Right lung (tissue), 5 donors: ENCODE data around the gene C16orf78. TPM values are rescaled to one million over a fixed set of nuclear protein-coding genes. Genes with fewer than 3 reads are reported as not detected.
"Not testable (repeated sequence)": the region's sequence is repeated elsewhere in the genome, so short reads cannot be mapped to it uniquely, and the experiment has no call there.

Experiments used
- DNase-seq, 2 donors: peaks; one replicate each; pipeline ENCODE4 v3.0.0-alpha.2; 2013
- polyA plus RNA-seq, 5 donors: library from polyadenylated mRNA; unstranded; fragments of 120-200 nt; gene quantifications; one replicate each; pipeline versions ENCODE4 v1.2.1 to v1.2.3, GENCODE V29; 2013; ENCODE audit warnings: inconsistent platforms in 1 of 5, low replicate concordance in 1 of 5; ENCODE audit not compliant: insufficient read length in 5 of 5, insufficient read depth in 1 of 5

The C16orf78 gene
- polyA plus RNA-seq, 5 donors: 0.14 to 0.17 (median 0.15) TPM; not detected in 2

DNA sequence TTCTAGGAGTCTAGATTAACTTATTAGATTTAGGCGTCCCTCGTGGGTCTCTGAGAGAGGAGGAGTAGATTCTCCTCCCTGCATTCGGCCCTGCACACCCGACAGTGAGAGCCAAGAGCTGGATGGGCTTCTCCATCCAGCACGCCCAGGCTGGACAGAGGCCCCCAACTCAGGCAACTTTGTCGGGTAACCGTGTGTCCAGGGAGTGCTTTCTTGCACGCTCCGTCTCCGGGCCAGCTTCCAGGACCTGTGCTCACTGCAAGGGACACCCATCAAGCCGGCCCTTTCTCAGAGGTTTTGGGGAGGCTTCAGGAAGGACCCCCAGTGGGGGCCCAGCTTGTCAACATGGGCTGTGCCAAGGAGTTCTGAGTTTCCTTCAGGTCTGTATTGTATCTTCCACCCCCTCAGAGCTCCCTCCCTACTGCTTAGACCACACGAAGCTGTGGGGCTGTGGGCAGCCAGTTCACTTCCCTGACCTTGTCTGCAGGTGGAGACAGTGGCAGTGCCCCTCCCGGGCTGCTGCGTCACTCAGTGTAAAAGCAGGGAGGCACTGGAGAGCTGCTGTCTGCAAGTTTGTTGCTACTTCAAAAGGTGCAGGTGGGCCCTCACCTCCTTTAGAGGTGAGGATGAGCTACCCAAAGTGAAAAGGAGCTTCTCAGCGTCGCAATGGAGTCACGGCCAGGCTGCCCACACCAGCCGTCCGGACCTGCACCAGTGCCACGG lies 24.0 kb upstream of the C16orf78 start:
- DNase-seq: no peak

DNA sequence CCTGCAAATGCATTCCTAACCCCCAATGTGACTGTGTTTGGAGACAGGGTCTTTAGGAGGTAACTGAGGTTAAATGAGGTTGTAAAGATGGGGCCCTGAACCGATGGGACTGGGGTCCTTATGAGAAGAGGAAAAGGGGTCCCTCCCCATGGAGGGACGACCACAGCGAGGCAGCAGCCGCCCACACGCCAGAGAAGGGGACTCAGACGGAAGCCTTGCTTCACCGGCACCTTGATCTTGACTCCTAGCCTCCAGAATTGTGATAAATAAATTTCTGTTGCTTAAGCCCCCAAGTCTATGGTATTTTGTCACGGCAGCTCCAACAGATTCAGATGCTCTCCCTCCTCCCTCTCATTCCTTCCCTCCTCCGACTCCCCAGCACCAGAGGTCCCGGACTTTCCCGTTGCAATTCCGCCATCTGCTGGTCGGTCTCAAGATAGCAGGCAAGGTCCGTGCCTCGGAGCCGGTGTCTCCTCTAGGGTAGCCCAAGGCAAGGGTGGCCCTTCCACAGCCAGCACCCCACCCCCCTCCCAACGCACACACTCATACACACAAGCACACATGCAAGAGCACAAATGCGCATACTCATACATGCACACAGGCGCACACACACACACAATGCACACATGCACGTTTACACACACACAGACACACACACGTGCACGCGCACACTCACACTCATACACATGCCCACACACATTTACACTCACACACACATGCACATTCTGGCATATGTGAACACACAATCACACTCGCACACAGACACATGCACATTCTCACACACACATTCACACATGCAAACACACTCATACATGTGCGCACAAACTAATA lies 23.1 kb upstream of the C16orf78 start:
- DNase-seq: peak; percentile 15 to 45

DNA sequence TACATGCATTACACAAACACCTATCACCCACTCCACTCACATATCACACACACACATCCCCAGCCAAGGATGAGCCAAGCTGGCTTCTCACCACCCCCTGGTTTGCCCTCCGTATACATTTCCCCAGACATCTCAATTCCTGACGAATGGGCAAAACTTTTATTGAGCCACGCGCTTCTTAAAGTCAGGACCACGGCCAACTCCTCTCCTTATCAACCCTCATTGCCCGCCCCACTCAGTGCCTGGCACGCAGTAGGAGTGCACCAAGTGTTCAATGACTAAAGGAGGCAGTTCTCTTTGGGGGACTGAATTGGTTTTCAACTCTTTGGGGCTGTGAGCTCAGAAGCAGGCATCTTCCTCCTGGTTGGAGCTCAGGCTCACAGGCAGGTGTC lies 22.5 kb upstream of the C16orf78 start:
- DNase-seq: no peak

DNA sequence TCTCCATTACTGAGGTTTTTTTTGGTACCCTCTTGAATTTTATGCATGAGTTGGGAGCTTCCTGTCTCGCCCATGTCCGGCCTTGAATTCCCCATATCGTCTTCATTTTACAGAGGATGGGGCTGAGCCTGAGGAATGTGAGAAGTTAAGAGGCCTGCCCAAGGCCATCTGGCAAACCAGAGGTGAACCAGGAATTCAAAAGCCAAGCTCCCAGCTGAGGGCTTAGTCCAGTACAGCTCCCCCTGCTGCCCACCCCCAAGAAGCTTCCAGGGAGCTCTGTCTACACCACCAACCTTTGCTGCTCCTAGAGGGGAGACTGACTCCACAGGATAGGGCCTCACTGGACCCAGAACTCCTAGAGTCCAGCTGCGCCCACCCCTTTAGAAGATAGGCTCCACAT lies 20.7 kb upstream of the C16orf78 start:
- no peak for DNase-seq

DNA sequence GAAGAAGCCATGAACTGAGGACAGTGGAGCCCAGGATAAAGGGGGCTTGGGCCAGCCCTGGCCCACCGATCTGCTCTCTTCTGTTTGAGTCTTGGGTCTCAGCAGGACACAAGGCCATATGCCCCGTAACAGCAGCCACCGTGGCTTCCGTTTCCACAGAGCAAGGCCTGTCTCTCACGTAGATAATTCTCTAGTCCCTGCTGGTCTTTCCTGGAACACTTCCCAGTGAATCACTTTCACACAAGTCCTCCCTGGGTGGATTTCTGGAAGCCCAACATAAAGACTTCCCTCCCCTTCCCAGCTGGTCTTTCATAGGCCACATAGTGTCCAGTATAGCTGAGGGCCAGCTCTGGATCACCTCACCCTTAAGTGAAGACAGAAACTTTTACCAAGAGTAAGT lies 19.9 kb upstream of the C16orf78 start:
- peak in 1 of 2 donors; percentile 4 for DNase-seq

DNA sequence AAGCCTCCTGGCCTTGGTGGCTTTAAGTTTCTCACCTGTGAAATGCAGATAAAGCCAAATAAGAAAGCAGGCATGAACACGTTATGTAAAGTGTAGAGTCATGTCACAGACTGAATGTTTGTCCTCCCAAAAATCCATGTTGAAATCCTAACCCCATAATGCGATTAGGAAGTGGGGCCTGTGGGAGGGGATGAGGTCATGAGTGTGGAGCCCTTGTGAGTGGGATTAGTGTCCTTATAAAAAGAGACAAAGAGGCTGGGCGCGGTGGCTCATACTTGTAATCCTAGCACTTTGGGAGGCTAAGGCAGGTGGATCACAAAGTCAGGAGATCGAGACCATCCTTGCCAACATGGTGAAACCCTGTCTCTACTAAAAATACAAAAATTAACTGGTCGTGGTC lies 19.5 kb upstream of the C16orf78 start:
- no peak for DNase-seq

DNA sequence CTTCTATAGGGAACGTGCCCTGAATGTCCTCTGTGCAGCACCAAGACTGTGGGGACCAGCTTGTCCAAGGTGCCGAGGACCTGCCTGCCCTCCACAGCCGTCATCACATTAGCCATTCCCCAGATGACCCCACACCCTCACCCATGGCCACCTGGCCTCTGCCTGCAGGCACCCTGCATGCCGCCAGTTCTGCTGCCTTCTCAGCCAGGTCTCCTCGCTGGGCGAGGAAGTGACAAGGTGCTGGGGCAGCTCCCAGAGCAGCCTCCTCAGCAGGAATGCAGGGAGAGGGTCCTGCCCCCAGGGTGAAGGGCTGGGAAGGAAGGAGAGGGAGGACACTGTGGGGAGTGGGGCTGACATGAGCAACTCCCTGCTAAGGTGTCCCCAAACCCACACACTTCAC lies 18.6 kb upstream of the C16orf78 start:
- no peak for DNase-seq

DNA sequence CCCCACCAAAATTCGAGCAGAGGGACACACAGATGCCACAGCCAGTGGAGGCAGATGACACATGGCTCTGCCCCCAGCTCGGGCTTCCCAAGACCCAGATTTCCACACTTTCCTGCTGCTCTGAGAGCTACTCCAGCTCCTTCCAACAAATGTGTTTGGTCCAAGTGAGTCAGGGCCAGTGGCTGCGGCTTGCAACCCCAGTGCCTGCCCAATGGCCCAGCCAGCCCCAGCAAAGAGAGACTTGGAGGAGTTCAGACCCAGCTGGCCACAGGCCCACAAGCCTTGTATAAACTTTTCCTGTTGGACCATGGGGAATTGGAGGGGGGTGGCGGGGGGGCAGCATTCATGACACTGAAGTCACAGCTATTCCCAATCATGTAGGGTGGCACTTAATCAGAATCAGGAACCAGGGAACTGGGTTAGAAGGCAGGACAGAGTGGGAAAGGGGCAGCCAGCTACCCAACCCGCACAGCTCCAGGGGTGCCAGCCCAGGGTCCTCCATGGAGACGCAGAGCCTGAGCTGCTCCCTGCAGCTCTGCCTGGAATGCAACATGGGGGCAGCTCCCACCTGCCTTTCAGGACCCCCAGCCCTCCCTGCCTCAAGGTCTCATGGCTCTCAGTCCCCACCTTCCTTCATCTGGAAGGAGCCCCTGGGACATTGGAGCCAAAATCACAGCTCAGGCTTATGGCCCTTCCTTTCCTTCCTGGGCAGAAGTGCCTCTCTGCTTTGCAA lies 17.5 kb upstream of the C16orf78 start:
- DNase-seq: peak; percentile 51 to 54

DNA sequence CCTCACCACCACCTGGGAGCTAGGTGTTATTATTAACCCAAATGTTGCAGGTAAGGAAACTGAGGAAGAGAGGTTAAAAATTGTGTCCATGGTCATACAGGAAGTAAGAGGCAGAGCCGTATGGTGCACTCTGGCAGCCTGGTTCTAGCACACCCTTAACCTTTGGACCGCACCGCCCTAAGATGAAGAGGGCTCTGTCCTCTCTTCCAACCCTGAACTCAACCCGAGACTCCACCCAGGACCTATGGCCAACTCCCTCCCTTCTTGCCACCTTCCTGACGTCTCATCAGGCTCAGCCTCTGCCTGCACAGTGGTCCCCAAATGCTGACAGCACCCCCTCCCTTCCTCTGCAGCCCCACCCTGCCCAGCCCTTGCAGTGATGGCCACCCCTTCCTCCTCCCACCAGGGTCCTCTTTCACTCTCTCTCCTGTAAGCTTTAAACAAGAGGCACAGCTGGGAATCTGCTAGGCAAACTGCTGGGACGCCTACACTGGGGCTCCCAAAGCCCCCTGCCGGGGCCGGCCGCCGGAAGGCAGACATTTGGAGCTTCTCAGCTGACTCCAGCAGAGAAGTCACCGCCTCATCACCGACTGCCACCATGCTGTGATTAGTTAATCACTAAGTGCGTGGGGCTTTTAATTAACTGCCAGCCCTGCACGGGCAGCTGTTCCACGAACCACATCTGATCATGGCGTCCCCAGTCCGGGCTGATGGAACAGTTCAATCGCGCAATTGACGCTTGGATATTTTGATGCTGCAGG lies 16.7 kb upstream of the C16orf78 start:
- DNase-seq: peak; percentile 37 to 56

DNA sequence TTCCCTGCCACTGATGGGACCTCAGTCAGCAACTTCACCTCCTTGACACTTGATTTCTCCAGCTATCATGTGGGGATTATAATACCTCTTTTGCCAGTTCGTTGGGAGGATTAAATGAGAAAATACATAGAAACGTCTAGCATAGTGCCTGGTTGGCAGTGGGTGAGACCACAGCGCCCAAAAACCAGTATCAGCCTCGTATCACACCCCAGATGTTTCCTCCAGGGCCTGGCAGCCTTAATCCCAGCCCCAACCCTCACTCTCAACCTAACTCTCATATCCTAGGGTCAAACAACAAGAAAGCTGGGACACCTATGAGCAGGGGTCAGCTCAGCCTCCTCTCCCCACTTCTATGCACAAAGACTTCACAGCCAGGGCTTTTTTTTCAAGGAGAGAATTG lies 14.0 kb upstream of the C16orf78 start:
- DNase-seq: no peak

DNA sequence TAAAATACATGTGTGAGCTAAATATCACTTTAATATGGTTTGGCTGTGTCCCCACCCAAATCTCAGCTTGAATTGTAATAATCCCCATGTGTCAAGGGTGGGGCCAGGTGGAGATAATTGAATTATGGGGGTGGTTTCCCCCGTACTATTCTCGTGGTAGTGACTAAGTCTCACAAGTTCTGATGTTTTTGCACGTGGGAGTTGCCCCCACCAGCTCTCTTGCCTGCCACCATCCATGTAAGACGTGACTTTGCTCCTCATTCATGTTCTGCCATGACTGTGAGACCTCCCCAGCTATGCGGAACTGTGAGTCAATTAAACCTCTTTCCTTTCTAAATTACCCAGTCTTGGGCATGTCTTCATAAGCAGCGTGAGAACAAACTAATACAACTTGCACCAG lies 11.9 kb upstream of the C16orf78 start:
- DNase-seq: not testable (repeated sequence)

DNA sequence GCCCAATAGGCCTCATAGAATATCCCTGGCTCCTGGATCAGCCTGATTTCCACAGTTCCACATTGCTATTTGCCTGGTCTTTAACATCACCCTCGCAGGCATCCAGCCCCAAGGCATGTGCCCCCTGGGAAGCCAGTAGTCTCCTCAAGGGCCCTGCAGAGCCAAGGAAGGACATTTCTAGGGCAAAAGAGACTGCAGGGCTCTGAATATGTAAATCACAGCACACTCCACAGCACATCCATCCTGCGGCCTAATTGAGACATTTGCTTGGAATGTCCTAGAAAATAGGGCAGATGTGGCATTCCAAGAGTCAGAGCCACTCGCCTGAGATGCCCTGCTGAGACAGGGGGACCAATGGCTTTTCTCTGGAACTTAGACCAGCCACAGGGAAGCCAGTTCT lies 11.4 kb upstream of the C16orf78 start:
- no peak for DNase-seq

DNA sequence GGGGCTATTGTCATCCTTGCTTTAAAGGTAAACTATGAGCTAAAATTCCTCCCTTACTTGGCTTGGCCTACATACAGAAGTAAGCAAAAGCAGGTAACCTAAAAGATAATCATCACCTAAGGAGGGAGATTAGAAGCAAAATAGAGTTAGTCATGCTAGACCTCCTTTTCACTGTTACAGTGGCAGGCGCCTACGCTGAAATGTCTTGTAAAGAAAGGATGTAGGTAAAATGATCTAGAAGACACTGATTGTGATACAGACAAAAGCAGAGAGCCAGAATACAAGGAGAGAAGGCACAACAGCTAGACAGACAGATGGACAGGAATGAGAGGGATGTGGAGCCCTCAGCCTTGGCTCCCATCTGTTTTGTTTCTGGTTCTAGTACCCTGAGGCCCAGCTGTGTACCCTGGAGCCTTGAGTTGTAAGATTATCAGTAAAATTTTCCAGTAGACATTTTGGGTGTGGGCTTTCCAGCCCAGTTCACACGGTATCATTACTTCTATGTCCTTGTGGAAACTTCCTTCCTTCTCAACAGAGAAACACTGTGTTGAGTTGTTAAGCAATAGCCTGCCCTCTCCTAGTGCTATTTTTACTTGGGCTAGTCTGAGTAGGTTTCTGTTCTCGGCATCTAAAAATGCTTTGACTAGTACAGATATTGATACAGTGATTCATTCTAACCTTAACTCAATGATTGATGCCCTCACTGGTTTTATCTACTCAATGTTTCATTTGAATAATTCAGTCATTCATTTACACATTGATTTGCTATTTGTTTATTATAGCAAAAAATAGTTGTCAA lies 7.7 kb upstream of the C16orf78 start:
- DNase-seq: no peak

DNA sequence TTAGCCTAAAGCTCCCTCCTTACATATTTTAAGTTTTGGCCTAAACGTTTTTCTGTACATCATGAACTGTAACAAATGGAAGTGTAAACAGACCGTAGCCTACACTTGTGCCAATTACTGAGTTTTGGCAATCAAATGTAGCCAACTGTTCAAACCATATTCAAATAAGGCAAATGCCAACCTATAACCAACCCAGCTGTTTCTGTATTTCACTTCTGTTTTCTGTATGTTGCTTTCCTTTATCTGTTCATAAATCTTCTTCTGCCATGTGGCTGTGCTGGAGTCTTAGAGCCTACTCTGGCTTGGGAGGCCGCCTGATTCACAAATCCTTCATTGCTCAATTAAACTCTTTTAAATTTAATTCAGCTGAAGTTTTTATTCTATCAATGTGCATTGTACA lies 6.9 kb upstream of the C16orf78 start:
- no peak for DNase-seq

DNA sequence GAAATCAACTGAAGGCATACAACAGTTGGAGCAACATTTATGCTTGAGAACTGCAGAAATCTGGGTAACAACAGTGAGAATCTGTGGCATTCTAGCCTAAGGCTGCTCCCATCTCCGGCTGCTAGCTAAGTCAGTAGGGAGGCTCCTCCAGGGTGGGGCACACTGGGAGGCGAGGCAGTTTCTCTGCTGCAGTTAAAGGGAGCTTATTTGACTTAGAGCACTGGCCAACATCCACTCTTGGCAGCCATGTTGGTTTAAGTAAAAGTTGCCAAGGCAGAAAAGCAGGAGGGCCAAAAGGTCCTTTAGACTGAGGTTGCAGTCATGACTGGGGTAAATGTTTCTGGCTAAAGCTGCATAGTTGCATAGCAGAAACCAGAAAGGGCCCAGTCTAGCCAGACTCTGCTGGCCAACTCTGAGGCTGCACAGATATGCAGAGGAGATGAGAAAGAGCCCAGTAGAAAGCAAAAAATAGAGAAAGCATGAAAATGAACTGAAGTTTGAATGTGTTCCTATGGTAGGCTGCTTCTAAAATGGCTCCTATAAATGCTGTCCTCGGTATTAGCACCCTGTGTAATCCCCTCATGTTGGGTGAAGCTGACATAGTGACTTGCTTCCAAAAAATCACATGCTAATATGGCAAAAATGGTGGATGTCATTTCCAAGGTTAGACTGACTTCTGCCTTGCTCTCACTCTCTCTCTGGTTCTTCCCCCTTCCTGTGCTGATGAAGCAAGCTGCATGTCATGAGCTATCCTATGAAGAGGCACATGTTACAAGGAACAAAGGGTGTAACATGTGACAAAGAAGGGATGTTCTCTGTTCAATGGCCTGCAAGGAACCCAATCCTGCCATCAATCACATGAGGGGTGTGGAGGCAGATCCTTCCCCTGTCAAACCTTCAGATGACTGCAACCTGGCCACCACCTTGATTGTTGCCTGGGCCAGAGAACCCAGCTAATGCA lies 3.7 kb upstream of the C16orf78 start:
- no peak for DNase-seq

DNA sequence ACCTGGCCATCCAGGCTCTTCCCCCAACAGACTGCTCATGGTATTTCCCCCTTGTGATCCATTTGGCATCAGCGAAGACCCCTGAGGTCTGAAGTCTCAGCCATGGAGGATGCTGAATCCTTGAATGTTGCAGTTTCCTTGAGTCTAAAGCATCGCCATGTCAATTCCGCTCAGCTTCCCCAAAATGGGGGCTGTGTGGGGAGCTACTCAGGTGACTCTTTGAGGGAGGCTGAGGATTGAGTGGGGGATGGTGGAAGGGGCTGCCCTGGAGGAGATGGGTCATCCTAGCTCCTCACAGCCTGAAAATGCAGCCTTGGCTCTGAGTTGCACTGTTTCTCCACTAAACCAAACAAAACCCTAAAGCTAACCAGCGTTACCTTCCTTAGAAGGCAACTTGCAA lies 2.6 kb downstream of the C16orf78 start:
- no peak for DNase-seq

DNA sequence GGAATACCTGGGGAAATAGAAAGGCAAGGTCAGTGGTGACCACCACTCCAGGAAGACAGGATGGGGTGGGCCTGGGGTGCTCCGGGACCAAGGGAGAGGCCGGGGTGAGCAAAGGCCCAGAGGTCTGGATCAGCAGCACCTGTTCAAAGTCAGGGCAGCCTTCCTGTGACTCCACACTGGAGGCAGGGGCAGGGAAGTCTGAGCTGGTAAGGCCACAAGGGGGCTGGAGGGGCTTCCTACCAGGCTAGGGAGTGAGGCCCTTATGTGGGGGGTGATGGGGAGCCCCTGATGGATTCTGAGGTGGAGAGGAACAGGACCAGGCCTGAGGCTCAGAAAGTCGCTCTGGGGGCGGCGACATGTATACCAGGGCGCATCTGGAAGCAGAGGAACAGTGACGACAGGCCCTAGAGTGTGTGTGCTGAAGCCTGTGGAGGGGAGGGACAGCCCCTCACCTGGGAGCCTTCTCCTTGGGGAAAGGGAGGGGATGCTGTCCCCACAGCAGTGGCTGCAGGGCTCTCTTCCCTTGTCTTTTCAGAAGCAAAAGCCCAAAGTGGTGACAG lies 3.7 kb downstream of the C16orf78 start:
- no peak for DNase-seq

DNA sequence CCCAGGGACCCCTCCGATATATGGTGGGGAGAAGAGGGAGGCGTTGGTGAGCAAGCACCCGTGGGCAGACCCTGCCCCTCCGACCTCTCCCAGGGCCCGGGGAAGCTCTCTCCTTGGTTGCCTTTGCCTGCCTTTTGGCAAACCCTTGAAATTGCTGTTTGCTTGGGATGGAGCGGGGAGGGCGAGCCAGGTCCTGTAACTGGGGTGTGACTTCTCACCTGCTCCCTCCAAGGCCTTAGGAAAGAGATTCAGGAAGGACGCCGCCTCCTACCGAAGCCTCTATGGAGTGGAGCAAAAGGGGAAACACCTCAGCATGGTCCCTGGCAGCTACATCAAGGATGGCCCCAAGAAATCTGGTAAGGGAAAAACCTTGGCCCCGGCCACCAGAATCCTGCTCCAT lies 4.6 kb downstream of the C16orf78 start:
- DNase-seq: no peak

DNA sequence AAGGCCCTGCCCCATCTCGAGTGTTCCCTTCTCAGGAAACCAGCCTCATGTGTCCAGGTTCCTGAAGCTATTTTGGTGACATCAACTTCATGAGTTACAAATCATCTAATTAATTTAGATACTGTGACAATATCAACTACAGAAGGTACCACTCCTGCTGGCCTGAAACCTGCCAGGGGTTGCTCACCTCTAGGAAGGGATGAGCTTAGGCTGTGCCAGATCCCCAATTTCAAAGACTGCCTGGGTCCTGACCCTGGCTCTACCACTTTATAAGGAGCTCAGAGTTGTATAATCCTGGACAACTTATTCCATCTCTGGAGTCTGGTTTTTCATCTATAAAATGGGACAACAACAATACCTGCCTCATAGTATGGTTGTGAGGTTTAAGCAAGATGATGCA lies 5.2 kb downstream of the C16orf78 start:
- DNase-seq: no peak
